HCT116 (cell line): Measurements from ENCODE around the gene MMP23B. TPM values are rescaled to one million over a fixed set of nuclear protein-coding genes. Genes with fewer than 3 reads are reported as not detected.

Source experiments
- ATAC-seq: fragments of 200-7000 bp; cut with Tn5 transposase; 2 replicates; pipeline ENCODE4 v1.9.1; 2020; ENCODE audit warnings: mild to moderate bottlenecking, moderate library complexity
- BruUV-seq: library from RNA; stranded (reverse); fragments of 400-500 nt; replicated peaks from 2 replicates; lab custom pipeline; 2021; lab: Mats Ljungman, UMichigan
- CTCF ChIA-PET: fragments of 300-600 bp; sonication (Branson Sonifier 250); formaldehyde crosslinking; loops from one replicate; lab custom pipeline; 2021; ENCODE audit warnings: antibody characterized with exemption; lab: Charles Lee
- POLR2A ChIA-PET: fragments of 300-600, 350-600 bp; sonication (Branson Sonifier 250); formaldehyde crosslinking; loops from one replicate; lab custom pipeline; 2021; ENCODE audit warnings: antibody characterized with exemption; lab: Charles Lee
- RAD21 ChIA-PET, 2 experiments: fragments of 300-600 bp; sonication (Branson Sonifier 250); formaldehyde crosslinking; loops; one replicate each; lab custom pipeline; 2023; ENCODE audit warnings: low total read pairs in 2 of 2; ENCODE audit not compliant: uncharacterized antibody in 2 of 2, unreplicated experiment in 2 of 2, low non-redundant PET in 1 of 2; lab: Charles Lee
- DNase-seq: peaks from one replicate; pipeline ENCODE4 v3.0.0-alpha.2; 2010; ENCODE audit warnings: low read depth, low spot score
- H2AFZ ChIP-seq: fragments of 200-600 bp; shearing (Covaris generic), sonication (generic); 2 replicates; pipeline ENCODE4 v1.6.1; 2017; ENCODE audit warnings: low read depth, mixed run types, mixed read lengths, antibody characterized with exemption, low read length; ENCODE audit not compliant: poor library complexity, severe bottlenecking
- H3K27ac ChIP-seq: 2 replicates; pipeline ENCODE4 v1.5.1; 2012; ENCODE audit warnings: low read depth, low read length
- H3K27me3 ChIP-seq: fragments of 200-600 bp; sonication (generic); 2 replicates; pipeline ENCODE4 v1.6.1; 2016; ENCODE audit warnings: mixed run types, low read length, mixed read lengths; ENCODE audit not compliant: insufficient read depth
- H3K36me3 ChIP-seq, 2 experiments: fragments of 200-500 bp in 1 of 2; fragments of 200-600 bp in 1 of 2; sonication (Bioruptor generic) in 1 of 2; sonication (generic) in 1 of 2; 2 replicates each; pipeline versions ENCODE4 v1.5.1 to v1.6.1; 2014 to 2016; ENCODE audit warnings: low read length in 2 of 2, inconsistent platforms in 1 of 2, mixed read lengths in 1 of 2, mixed run types in 1 of 2; ENCODE audit not compliant: insufficient read depth in 2 of 2, control insufficient read depth in 1 of 2
- H3K4me1 ChIP-seq, 2 experiments: fragments of 200-600 bp in 1 of 2; sonication (generic) in 1 of 2; 2 replicates each; pipeline versions ENCODE4 v1.5.1 to v1.6.1; 2012 to 2017; ENCODE audit warnings: low read length in 2 of 2, inconsistent platforms in 1 of 2, mild to moderate bottlenecking in 1 of 2, mixed read lengths in 1 of 2, mixed run types in 1 of 2, moderate library complexity in 1 of 2; ENCODE audit not compliant: insufficient read depth in 2 of 2, control insufficient read depth in 1 of 2
- H3K4me2 ChIP-seq: fragments of 200-600 bp; sonication (generic); 2 replicates; pipeline ENCODE4 v1.6.1; 2017; ENCODE audit warnings: mixed run types, low read length, mixed read lengths
- H3K4me3 ChIP-seq, 2 experiments: fragments of 200-600 bp in 1 of 2; sonication (generic) in 1 of 2; replicated peaks in 1 of 2; 2 replicates each; pipeline ENCODE4 v1.5.1; 2011 to 2016; ENCODE audit warnings: low read length in 2 of 2, control low read depth in 1 of 2, low read depth in 1 of 2, mild to moderate bottlenecking in 1 of 2, mixed read lengths in 1 of 2, mixed run types in 1 of 2
- H3K79me2 ChIP-seq: fragments of 200-600 bp; sonication (generic); 2 replicates; pipeline ENCODE4 v1.6.1; 2017; ENCODE audit warnings: mild to moderate bottlenecking, mixed run types, low read length, moderate library complexity, mixed read lengths; ENCODE audit not compliant: insufficient read depth
- H3K9ac ChIP-seq: fragments of 200-600 bp; sonication (generic); 2 replicates; pipeline ENCODE4 v1.6.1; 2016; ENCODE audit warnings: low read length, mixed read lengths
- H3K9me2 ChIP-seq: fragments of 200-600 bp; sonication (generic), shearing (Covaris generic); 2 replicates; pipeline ENCODE4 v1.6.1; 2017; ENCODE audit warnings: mixed run types, mild to moderate bottlenecking, moderate library complexity; ENCODE audit not compliant: insufficient read depth
- H3K9me3 ChIP-seq, 2 experiments: fragments of 200-500 bp in 1 of 2; fragments of 200-600 bp in 1 of 2; sonication (Bioruptor generic) in 1 of 2; sonication (generic) in 1 of 2; 2 replicates each; pipeline ENCODE4 v1.6.1; 2014 to 2017; ENCODE audit warnings: low read length in 2 of 2, mixed read lengths in 2 of 2, inconsistent platforms in 1 of 2, low read depth in 1 of 2, mild to moderate bottlenecking in 1 of 2, mixed run types in 1 of 2, moderate library complexity in 1 of 2; ENCODE audit not compliant: control insufficient read depth in 1 of 2, insufficient read depth in 1 of 2
- H4K20me1 ChIP-seq: fragments of 200-600 bp; sonication (generic), shearing (Covaris generic); 2 replicates; pipeline ENCODE4 v1.6.1; 2017; ENCODE audit warnings: mixed run types, mild to moderate bottlenecking, moderate library complexity; ENCODE audit not compliant: insufficient read depth
- CBX3 ChIP-seq: IDR thresholded peaks from 2 replicates; pipeline ENCODE4 v1.6.1; 2012; ENCODE audit warnings: low read depth
- FOSL1 ChIP-seq: IDR thresholded peaks from 2 replicates; pipeline ENCODE4 v1.6.1; 2012; ENCODE audit warnings: low read depth
- JUND ChIP-seq: IDR thresholded peaks from 2 replicates; pipeline ENCODE4 v1.6.1; 2012
- MAX ChIP-seq: IDR thresholded peaks from 2 replicates; pipeline ENCODE4 v1.6.1; 2012
- RAD21 ChIP-seq: IDR thresholded peaks from 2 replicates; pipeline ENCODE4 v1.6.1; 2012; ENCODE audit warnings: low read depth, mild to moderate bottlenecking
- REST ChIP-seq: IDR thresholded peaks from 2 replicates; pipeline ENCODE4 v1.6.1; 2012; ENCODE audit warnings: low read depth
- SIN3A ChIP-seq: IDR thresholded peaks from 2 replicates; pipeline ENCODE4 v1.6.1; 2012; ENCODE audit warnings: low read depth
- SRF ChIP-seq: IDR thresholded peaks from 2 replicates; pipeline ENCODE4 v1.6.1; 2012; ENCODE audit warnings: low read depth
- TCF7L2 ChIP-seq: IDR thresholded peaks from 2 replicates; pipeline ENCODE4 v1.7.0; 2011; ENCODE audit warnings: borderline replicate concordance, inconsistent platforms; ENCODE audit not compliant: insufficient read depth, insufficient read length; ENCODE audit errors: extremely low read depth
- ZBTB33 ChIP-seq: IDR thresholded peaks from 2 replicates; pipeline ENCODE4 v1.6.1; 2011; ENCODE audit warnings: mild to moderate bottlenecking, low read length, moderate library complexity; ENCODE audit not compliant: insufficient replicate concordance; ENCODE audit errors: extremely low read depth
- ZFX ChIP-seq: fragments of 450-650 bp; IDR thresholded peaks from 2 replicates; pipeline ENCODE4 v1.6.1; 2017
- intact Hi-C: fragments of 100-400 bp; cut with micrococcal nuclease; formaldehyde crosslinking; loops from 2 replicates; pipeline ENCODE4 v1.10.0; 2022
- total RNA-seq: library from RNA; stranded (reverse); gene quantifications from one replicate; pipeline ENCODE4 v1.2.1, GENCODE V29; 2021; ENCODE audit not compliant: unreplicated experiment

Gene MMP23B
- total RNA-seq, 1 experiment from 2014 or later = 8.7 TPM

- POLR2A ChIA-PET = no interaction called here
- Histone ChIP-seq H3K79me2 (peaks cover 15% of the 10 kb centered on the region; the same call in 1 of the 2 replicates), H4K20me1 (no peaks in the 10 kb centered on the region)
Measured at GRCh38 chr1:1683104-1683905, 51.3 kb downstream of the MMP23B start.

More at GRCh38 chr1:1683104-1683905, 51.3 kb downstream of the MMP23B start:
- no peak overlapping the region for H3K27ac ChIP-seq
- no peak overlapping the region for H3K9ac ChIP-seq
- no peak overlapping the region for H3K4me2 ChIP-seq
- no peaks in the 10 kb centered on the region for H3K9me2 ChIP-seq
- DNase-seq = no peak
- no peak overlapping the region for H3K4me3 ChIP-seq
- no peaks in the 10 kb centered on the region for H3K27me3 ChIP-seq
- RAD21 ChIA-PET = no interaction called here
- no peak for TF ChIP-seq TCF7L2
- no peak for TF ChIP-seq JUND
- no peak for TF ChIP-seq CBX3
- no peak for TF ChIP-seq SRF
- TF ChIP-seq MAX = no peak
- TF ChIP-seq SIN3A = no peak
- TF ChIP-seq ZBTB33 = no peak
- TF ChIP-seq FOSL1 = no peak
- TF ChIP-seq ZFX = no peak
- TF ChIP-seq REST = no peak
- TF ChIP-seq RAD21 = no peak
- TF ChIP-seq, all 23 proteins: peak for 0
- Histone ChIP-seq H3K4me1 (peaks cover 19 to 30% of the 10 kb centered on the region in 2 experiments), H3K36me3 (no peaks in the 10 kb centered on the region), H2AFZ (no peak overlapping the region), H3K9me3 (no peaks in the 10 kb centered on the region)
- CTCF ChIA-PET = no interaction called here
- ATAC-seq = no peak
- intact Hi-C loops = no loop called here
- no TSS peak for BruUV-seq

Other genes with a start within 250 kb of the MMP23B start
- gene CCNL2, start 232.8 kb upstream of the MMP23B start, total RNA-seq = 173 TPM
- gene MRPL20, start 224.9 kb upstream of the MMP23B start, total RNA-seq = 131 TPM
- not detected for gene ANKRD65, start 210.9 kb upstream of the MMP23B start, total RNA-seq
- 50.6 TPM for gene VWA1, start 196.5 kb upstream of the MMP23B start, total RNA-seq
- gene ATAD3C, start 182.5 kb upstream of the MMP23B start, total RNA-seq = 0.61 TPM
- gene ATAD3B, start 160.4 kb upstream of the MMP23B start, total RNA-seq = 62.9 TPM
- 92.3 TPM for gene ATAD3A, start 120.0 kb upstream of the MMP23B start, total RNA-seq
- gene TMEM240, start 91.5 kb upstream of the MMP23B start, total RNA-seq = 2.3 TPM
- gene SSU72, start 57.3 kb upstream of the MMP23B start, total RNA-seq = 134 TPM
- gene FNDC10, start 32.0 kb upstream of the MMP23B start, total RNA-seq = 8.4 TPM
- 194 TPM for gene MIB2, start 16.7 kb upstream of the MMP23B start, total RNA-seq
- gene CDK11B, start 26.8 kb downstream of the MMP23B start, total RNA-seq = 31.5 TPM
- 30.3 TPM for gene SLC35E2B, start 60.6 kb downstream of the MMP23B start, total RNA-seq
- 61.0 TPM for gene CDK11A, start 92.2 kb downstream of the MMP23B start, total RNA-seq
- gene NADK, start 146.3 kb downstream of the MMP23B start, total RNA-seq = 93.4 TPM